NCI-H1105 (cell line): Measurements from ENCODE around the gene ZCCHC7.
"Not testable (repeated sequence)": the region's sequence is repeated elsewhere in the genome, so short reads cannot be mapped to it uniquely, and the experiment has no call there.

Experiments used
- DNase-seq: peaks from one replicate; lab custom pipeline; 2025; lab: John Stamatoyannopoulos, UW

The ZCCHC7 gene

DNA sequence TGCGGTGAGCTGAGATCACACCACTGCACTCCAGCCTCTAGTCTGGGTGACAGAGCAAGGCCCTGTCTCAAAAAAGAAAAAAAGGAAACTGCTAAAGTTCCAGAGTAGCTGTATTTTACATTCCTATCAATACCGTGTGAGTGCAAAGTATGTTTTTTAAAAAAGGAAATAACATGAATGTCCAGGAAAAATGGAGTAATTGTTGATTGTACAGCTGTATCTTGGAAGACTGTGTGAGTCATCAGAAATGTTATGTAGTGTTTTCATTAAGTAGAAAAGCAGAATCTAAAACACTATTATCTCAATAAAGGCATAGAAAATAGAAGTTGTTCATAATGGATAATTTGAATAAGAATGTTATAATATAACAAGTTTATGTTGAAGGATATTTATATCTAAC, 53.9 kb downstream of the ZCCHC7 start:
- no peak for DNase-seq

DNA sequence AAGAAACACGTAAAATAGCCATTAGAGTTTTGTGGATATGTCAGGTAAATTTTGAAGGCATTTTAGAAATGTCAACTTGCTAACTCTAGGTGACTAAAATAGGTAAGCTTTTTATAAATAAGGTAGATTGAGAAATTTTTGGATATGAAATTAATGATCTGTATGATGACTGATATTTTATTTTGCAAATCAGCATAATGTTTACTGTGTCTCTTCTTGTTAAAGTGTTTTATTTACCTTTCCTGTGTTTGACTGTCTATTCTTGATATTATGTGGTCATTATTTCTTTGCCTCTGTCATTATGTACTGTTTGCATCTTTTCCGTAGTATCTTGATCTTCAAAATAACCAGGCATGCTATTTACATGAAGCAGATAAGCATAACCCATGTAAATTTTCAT, 58.4 kb downstream of the ZCCHC7 start:
- no peak for DNase-seq

DNA sequence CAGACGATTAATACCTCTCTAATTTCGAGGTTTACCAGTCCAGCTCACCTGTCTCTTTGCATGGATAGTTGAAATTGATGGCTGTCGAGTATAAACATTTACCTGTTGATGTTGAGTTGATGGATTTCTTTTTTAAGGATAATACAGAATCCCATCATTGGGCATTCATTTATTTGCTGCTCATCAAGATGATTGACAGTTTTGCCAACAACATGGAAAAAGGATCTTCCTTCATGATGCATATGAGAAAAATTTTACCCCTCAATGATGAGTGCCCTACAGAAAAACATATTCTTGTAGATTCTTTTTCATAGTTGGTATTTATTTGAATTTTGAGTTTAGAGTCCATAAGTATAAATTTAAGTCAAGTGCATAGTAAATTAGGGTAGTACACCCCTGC, 59.2 kb downstream of the ZCCHC7 start:
- DNase-seq = no peak

DNA sequence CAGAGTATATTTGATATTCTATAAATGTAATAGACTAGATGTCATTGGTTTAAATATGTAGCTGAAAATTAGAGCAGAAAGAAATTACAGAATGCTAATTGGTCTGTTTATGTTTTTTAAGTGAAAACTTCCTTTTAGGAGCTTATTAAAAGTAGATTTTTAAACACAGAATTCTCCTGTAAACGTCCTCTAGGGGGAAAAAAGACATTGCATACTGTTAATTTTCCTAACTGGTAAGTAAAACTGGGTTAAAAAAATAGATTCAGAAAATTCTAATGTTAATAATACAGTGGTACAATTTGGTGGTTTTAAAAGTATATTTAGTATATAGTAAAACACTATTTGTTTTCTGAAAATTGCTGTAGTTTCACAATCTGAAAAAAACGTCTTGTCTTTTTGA, 59.8 kb downstream of the ZCCHC7 start:
- no peak for DNase-seq

DNA sequence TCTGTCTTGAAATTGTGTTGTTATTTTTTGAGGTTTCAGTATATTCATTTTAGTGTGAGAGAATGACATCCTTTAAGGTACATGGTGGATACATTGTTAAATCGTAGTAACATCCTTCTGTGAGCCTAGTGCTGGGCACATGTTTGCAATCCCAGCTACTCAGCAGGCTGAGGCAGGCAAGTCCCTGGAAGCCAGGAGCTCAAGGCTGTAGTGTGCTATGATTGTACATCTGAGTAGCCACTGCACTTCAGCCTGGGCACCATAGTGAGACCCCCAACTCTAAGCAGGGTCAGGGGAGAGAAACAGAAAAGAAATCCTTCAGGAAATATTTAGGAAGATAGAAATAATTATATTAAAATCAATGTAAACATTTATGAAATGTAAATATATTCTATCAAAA, 62.3 kb downstream of the ZCCHC7 start:
- no peak for DNase-seq

DNA sequence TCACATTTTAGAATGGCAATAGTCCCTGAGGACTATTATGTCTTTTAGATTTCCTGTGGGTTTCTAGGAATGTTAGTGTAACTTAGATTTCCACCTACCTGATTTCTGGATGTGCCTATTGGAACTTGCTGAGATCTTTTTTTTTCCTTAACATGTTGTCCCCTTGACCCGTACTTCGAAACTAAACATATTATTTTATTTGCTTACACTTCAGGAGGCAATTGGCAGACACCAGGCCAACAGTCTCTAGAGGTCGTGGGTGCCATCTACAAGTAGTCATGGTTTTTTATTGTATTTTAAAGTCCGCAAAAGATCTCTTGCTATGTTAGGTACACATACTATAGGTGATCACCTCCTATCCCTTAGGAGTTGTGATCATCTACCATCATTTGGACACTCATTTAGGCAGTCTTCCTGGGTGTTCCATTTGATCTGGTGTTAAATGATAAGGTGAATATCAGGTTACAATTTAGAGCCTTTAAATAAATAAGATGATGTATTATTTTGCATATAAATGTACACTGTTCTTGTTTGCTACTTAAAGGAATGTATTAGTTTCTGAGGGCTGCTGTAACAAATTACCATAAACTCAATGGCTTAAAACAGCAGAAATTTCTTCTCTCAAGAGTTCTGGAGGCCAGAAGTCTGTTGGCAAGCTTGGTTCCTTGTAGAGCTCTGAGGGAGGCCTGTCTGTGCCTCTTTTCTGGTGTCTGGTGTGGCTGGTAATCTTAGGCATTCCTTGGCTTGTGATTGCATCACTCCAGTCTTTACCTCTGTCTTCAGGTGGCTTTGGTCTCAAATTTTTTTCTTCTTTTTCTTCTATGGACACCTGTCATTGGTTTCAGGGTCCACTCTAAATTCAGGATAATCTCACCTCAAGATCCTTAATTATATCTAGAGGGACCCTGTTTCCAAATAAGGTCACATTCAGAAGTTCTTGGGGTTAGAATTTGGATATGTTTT, 64.8 kb downstream of the ZCCHC7 start:
- no peak for DNase-seq

DNA sequence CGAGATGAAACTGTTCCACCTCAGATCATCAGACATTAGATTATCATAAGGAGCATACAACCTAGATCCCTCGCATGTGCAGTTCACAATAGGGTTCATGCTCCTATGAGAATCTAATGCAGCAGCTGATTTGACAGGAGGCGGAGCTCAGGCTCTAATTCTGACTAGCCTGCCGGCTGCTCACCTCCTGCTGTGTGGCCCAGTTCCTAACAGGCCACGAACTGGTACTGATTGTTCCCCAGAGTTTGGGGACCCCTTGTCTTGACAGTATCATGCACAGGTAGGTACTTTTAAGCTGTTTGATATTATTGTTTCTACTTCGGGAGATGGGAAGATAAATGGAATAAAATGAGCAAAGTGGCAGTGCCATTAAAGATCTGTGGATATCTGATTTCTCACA, 66.9 kb downstream of the ZCCHC7 start:
- DNase-seq = no peak

DNA sequence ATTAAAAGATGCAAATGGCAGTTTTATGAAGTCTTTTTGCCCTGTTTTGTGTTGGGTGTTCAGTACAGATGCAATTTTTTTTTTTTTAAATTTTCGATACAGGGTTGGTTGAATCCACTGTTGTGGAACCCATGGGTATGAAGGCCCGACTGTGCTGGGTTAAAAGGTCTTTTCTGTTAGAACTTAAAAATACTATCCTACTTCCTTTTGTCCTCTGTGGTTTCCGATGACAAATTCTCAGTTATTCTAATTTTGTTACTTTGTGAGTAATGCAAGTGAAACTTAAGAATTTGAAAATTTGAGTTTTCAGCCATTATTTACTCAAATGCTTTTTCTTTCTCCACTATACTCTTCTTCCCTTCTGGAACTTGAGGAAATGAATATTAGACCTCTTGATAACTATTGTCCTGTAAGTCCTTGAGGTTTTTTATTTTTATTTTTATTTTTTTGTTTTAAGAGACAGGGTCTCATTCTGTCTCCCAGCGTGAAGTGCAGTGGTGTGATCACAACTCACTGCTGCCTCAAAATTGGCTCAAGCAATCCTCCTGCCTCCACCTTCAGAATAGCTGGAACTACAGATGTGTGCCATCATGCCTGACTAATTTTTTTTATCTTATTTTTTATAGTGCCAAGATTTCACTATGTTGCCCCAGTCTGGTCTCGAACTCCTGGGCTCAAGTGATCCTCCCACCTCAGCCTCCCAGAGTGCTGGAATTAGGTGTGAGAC, 67.5 kb downstream of the ZCCHC7 start:
- DNase-seq = no peak

DNA sequence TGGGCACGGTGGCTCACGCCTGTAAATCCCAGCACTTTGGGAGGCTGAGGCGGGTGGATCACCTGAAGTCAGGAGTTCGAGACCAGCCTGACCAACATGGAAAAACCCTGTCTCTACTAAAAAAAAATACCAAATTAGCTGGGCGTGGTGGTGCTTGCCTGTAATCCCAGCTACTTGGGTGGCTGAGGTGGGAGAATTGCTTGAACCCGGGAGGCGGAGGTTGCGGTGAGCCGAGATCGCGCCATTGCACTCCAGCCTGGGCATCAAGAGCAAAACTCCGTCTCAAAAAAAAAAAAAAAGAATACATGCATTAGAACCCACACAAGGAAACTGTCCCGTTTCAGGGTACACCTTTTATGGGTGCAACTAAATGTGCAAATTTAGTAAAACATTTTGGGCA, 70.4 kb downstream of the ZCCHC7 start:
- DNase-seq = not testable (repeated sequence)

DNA sequence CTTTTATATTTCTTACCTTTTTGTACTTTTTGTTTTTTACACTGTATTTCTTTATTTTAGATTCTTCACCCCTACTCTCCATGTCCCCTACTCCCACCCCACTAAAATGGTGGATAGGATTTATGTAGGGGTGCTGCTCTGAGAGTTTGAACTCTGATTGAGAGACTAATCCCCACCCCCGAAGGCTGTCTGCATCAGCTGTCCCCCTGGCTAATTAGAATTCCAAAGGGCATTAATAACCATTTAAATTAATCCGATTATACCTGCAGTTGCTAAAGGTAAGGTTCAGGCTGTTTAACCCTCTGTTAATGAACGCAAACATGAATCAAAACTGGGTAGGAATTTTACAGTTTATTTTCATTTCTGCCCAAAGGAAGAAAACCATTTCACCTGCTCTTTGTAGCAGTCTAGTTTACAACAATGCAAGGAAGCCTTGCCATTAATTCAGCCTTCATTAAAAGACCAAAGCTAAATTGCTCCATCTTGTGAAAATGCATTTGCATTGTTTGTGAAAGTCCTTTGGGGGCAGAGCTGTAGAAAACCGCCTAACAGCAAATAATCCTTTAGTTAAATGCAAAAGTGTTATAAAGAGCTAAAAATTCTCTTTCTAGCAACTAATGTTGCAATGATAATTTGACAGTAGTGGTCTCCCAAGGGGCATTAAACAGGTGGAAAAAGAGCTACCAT, 71.2 kb downstream of the ZCCHC7 start:
- no peak for DNase-seq

DNA sequence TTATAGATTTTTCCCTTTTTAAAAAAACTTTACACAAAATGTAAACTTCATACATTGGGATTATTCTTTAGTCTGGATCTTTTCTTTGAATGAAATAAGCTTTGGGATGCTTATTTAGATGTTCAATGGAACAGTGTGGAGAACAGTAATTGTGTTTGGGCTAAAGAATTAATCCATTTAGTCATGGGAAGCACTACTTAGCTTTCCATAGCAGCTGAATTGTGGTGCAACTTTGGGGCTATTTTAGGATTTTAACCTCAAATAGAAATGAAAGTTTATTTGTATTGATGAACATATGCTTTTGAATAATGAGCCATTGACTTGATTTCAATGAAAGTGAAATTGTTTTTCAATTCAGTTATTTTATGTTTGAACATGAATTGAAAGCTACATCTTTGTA, 72.4 kb downstream of the ZCCHC7 start:
- no peak for DNase-seq

DNA sequence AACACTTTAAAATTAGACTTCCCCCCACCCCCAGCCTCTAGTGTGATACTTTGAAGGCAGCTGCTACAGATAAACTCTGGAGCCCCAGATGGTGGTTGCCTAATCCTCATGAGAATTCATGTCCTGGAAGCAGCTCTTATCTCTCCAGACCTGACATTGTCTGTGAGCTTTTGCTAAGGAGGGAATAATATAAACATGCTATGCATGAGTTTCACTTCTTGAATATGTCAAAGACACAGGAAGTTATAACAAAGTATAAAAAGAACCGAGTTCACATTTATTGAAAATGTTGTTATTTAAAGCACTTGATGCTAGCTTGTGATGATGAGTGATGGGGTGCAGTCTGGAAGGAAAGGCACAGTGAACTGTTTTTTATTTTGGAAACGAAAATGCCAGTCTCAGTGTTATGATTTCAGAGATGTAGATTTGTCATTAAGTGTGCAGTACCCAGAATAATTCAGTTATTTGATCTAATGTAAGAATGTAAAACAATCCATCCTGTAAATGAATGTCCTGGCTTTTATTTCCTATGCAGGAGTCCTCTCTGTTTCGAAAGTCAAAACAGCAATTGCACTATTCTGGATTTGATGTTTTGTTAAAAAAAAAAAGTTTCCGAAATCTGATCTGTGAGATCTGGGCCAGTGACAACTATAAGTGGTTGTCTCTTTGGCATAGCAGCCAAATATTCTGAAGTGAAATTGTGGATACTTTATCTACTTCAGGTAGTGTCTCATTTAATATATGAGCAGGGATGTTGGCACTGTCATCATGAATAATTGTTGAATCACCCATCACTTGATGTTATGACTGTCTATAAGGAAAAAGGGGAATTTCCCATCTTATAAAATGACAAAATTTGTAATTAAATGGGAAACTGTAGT, 77.0 kb downstream of the ZCCHC7 start:
- no peak for DNase-seq

DNA sequence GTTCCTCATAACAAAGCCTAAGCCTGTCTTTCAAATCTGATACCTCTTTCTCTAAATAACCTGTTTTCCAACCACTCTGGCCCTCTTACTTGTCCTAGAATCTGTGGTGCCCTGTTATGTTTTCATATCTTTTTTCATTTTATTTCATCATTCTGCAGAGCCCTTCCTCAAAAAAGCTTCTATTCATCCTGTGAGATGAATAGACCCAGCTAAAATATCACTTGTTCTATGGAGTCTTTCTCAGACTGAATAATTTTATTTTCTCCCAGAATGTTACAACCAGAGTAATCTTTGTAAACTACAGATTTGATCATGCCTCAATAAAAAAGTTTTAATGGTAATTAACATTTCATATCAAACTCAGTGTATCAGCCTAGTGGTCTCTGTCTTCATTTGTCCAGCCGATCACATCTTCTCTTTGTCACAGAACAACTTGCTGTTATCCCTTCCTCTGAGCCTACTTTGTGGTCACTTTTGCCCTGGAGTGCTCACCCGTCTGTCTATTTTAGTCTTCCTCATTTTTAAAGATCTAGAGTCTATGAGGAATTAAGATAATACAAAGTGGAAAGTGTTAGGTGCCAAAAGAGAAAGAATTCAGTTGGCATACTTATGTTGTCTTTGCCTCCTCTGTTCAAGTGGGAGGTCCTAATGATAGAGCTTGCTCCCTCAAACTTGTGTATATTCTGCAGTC, 77.8 kb downstream of the ZCCHC7 start:
- DNase-seq = no peak

DNA sequence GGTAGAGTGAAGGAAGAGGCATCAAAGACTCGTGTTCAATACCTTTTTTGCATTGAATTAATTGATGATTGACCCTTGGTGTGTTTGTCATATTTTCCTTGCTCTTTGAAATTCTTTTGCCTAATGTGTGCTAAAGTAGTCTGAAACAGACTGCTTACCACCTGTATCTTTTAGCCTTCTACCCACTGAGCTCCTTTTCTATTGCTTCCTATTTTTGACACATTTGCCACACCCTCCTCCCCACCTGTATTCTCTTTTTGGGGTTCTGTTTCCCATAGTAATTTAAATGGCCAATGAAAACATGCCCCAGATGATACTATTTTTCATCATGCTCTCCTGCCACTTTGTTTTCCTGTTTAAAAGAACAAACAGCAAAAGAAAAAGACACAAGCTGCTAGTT, 78.5 kb downstream of the ZCCHC7 start:
- no peak for DNase-seq

DNA sequence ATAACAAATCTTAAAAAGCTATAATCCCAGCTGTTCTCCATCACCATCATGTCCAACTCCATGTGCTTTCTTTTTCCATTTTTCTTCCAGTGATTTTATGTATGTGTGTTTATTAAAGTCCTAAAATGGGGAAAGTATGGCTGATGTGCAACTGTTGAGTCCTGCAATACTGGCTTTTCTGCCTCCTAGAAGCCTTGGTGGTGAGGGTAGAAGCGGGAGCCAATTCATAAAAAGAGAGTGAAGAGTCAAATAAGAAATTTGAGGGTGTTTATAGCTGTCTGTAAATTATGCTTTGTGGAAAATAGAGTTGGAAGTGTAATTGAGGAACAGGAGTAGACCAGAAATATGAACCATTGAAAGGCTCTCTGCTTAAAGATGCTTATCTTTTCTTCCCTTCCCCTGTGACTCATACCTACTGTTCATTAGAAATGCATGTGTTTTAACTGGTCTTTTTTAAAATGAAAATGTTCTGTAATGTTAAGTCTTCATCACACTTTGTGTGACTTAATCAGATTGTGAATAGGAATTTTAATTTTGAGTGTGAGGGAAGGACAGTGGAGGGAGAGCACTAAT, 80.1 kb downstream of the ZCCHC7 start:
- no peak for DNase-seq

DNA sequence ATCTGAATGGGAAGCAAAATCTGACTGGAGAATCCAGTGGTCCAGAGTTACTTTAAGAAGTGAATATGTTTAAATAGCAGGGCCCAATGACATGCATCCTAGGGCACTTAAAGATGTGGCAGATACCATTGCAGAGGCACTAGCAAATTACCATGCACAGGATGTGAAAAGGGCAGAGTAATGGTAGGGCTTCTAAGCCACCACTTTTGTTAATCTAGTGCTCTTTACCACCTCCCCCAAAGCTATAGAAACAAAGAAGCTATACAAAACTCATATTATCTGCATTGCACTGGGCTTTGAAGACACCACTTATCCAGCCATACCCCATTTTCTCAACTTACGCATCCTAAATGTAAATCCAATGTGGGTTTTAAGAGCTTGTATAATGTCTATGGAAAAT, 81.2 kb downstream of the ZCCHC7 start:
- no peak for DNase-seq

DNA sequence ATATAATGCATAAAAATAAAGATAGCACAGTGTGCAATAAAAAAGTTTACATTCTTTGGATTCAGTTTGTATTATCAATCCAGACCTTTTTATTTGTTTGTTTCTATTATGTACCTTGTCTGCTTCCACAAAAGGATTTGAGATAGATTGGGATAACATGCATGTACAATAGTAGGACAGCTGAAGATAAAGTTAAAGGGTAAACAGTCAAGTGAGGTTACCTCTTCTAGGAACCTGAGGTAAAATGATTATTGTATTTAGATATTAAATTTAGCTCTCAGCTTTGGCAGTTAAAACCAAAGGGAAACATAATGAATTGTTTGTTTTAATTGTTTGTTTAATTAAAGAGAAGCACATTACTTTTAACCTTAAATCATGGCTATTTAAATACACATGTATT, 81.7 kb downstream of the ZCCHC7 start:
- DNase-seq = no peak

DNA sequence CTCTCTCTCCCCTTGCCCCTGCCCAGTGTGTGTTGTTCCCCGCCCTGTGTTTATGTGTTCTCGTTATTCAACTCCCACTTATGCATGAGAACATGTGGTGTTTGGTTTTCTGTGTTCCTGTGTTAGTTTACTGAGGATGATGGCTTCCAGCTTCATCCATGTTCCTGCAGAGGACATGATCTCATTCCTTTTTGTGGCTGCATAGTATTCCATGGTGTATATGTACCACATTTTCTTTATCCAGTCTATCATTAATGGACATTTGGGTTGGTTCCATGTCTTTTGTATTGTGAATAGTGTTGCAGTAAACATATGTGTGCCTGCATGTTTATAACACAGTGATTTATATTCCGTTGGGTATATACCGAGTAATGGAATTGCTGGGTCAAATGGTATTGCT, 83.1 kb downstream of the ZCCHC7 start:
- DNase-seq = not testable (repeated sequence)

DNA sequence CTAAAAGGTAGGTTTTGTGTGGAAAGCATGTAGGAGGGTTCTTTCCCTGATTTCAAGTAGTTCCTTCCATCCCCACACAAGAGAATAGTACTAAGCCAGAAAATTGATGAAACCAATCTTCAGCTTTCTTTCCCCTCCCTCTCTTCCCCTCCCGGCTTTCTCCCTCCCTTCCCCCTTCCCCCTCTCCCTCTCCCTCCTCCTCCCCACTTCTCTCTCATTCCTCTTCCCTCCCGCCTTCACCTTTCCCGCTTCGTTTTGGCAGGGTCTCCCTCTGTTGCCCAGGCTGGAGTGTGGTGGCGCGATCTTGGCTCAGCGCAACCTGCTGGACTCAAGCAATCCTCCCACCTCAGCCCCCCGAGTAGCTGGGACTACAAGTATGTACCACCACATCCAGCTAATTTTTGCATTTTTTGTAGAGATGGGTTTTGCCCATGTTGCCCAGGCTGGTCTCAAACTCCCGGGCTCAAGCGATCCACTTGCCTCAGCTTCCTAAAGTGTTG, 85.8 kb downstream of the ZCCHC7 start:
- DNase-seq = no peak
